Measurements from ENCODE around the gene GRIK2. TPM values are rescaled to one million over a fixed set of nuclear protein-coding genes. Genes with fewer than 3 reads are reported as not detected.

GRIK2 gene
- total RNA-seq, 1 experiment from 2014 or later, result 0.61 TPM

GRCh38 chr6:101847690-101848089, 454.2 kb downstream of the GRIK2 start:
- DNase-seq, result no peak
- intact Hi-C loops (cut with micrococcal nuclease; ENCODE audit: unreplicated experiment), result no loop called here
- no peaks in the 10 kb centered on the region for H3K79me2 ChIP-seq (ENCODE audit: low read depth)
- H3K4me2 ChIP-seq, result no peak overlapping the region
- H4K20me1 ChIP-seq (ENCODE audit: insufficient read depth), result no peaks in the 10 kb centered on the region
- no peaks in the 10 kb centered on the region for H3K36me3 ChIP-seq (ENCODE audit: low read depth)
- H3K27me3 ChIP-seq (ENCODE audit: insufficient read depth, low read depth), result no peaks in the 10 kb centered on the region
- CTCF ChIA-PET, result no interaction called here
- H3K4me1 ChIP-seq (replicated peaks; ENCODE audit: insufficient read depth), result no peaks in the 10 kb centered on the region
- H3K4me3 ChIP-seq, result no peak overlapping the region
- no peaks in the 10 kb centered on the region for H3K9me2 ChIP-seq (ENCODE audit: insufficient read depth)
- BruUV-seq (replicated peaks), result no TSS peak
- POLR2A ChIA-PET (ENCODE audit: unreplicated experiment), result no interaction called here
- no peak for TF ChIP-seq CTCF (conservative IDR thresholded peaks at IDR 0.05)
- TF ChIP-seq EZH2 (IDR thresholded peaks at IDR 0.05; ENCODE audit: low read depth), result no peak
- H3K27ac ChIP-seq, result no peak overlapping the region
- H3K9me3 ChIP-seq (ENCODE audit: insufficient read depth, low read depth), result no peaks in the 10 kb centered on the region
- no peaks in the 10 kb centered on the region for H3F3A ChIP-seq (ENCODE audit: insufficient read depth, low read depth)
- no peak overlapping the region for H2AFZ ChIP-seq

- ChIA-PET CTCF (no interaction called here), POLR2A (ENCODE audit: unreplicated experiment) (no interaction called here)
- no peaks in the 10 kb centered on the region for H3K79me2 ChIP-seq (ENCODE audit: low read depth)
- BruUV-seq (replicated peaks), result no TSS peak
- no peaks in the 10 kb centered on the region for H3K9me2 ChIP-seq (ENCODE audit: insufficient read depth)
- TF ChIP-seq EZH2 (IDR thresholded peaks at IDR 0.05; ENCODE audit: low read depth) (no peak), CTCF (conservative IDR thresholded peaks at IDR 0.05) (no peak)
- H3K4me3 ChIP-seq, result no peak overlapping the region
- intact Hi-C loops (cut with micrococcal nuclease; ENCODE audit: unreplicated experiment), result no loop called here
- H3K27me3 ChIP-seq (ENCODE audit: insufficient read depth, low read depth), result no peaks in the 10 kb centered on the region
- no peak overlapping the region for H3K27ac ChIP-seq
- H3K4me2 ChIP-seq, result no peak overlapping the region
- DNase-seq, result no peak
- no peaks in the 10 kb centered on the region for H3F3A ChIP-seq (ENCODE audit: insufficient read depth, low read depth)
- H2AFZ ChIP-seq, result no peak overlapping the region
- H3K36me3 ChIP-seq (ENCODE audit: low read depth), result no peaks in the 10 kb centered on the region
- no peaks in the 10 kb centered on the region for H3K9me3 ChIP-seq (ENCODE audit: insufficient read depth, low read depth)
- H4K20me1 ChIP-seq (ENCODE audit: insufficient read depth), result no peaks in the 10 kb centered on the region
- no peaks in the 10 kb centered on the region for H3K4me1 ChIP-seq (replicated peaks; ENCODE audit: insufficient read depth)
Measured at GRCh38 chr6:101851911-101852310, 458.4 kb downstream of the GRIK2 start.

- no peak for DNase-seq
- no TSS peak for BruUV-seq (replicated peaks)
- intact Hi-C loops (cut with micrococcal nuclease; ENCODE audit: unreplicated experiment), result no loop called here
Measured at GRCh38 chr6:101853231-101854085, 459.9 kb downstream of the GRIK2 start.

More at GRCh38 chr6:101853231-101854085, 459.9 kb downstream of the GRIK2 start:
- H3K9me3 ChIP-seq (ENCODE audit: insufficient read depth, low read depth), result no peaks in the 10 kb centered on the region
- H2AFZ ChIP-seq, result no peak overlapping the region
- H3K4me2 ChIP-seq, result no peak overlapping the region
- no peak overlapping the region for H3K4me3 ChIP-seq
- no peaks in the 10 kb centered on the region for H3K79me2 ChIP-seq (ENCODE audit: low read depth)
- CTCF ChIA-PET, result no interaction called here
- no peak for TF ChIP-seq CTCF (conservative IDR thresholded peaks at IDR 0.05)
- TF ChIP-seq EZH2 (IDR thresholded peaks at IDR 0.05; ENCODE audit: low read depth), result no peak
- H3K36me3 ChIP-seq (ENCODE audit: low read depth), result no peaks in the 10 kb centered on the region
- H3F3A ChIP-seq (ENCODE audit: insufficient read depth, low read depth), result no peaks in the 10 kb centered on the region
- no peaks in the 10 kb centered on the region for H4K20me1 ChIP-seq (ENCODE audit: insufficient read depth)
- no peaks in the 10 kb centered on the region for H3K9me2 ChIP-seq (ENCODE audit: insufficient read depth)
- POLR2A ChIA-PET (ENCODE audit: unreplicated experiment), result no interaction called here
- no peaks in the 10 kb centered on the region for H3K27me3 ChIP-seq (ENCODE audit: insufficient read depth, low read depth)
- no peaks in the 10 kb centered on the region for H3K4me1 ChIP-seq (replicated peaks; ENCODE audit: insufficient read depth)
- no peak overlapping the region for H3K27ac ChIP-seq

Data from PC-9 (cell line).